ENCODE results near the gene SLC25A39. TPM values are rescaled to one million over a fixed set of nuclear protein-coding genes. Genes with fewer than 3 reads are reported as not detected.

Gene SLC25A39
- total and polyA plus RNA-seq, 2 of the 13 experiments (the other 11 are each of a cell fraction or from before 2014, with no cell fraction given): 144 to 151 TPM

DNA sequence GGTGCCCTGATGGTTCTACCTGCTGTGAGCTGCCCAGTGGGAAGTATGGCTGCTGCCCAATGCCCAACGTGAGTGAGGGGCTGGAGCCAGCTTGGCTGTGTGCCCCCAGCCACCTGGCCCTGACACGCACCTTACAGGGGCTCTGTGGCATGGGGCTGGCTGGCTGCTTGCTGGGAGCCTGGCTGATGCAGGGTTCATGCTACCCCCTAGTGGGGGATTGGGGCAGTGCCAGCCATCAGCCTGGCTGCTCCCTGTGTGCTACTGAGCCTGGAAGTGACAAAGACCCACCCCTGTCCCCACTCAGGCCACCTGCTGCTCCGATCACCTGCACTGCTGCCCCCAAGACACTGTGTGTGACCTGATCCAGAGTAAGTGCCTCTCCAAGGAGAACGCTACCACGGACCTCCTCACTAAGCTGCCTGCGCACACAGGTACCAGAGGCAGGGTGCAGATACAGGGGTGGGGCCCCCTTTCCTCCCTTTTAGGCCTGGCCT lies 26.2 kb upstream of the SLC25A39 start (continued):
- TF ChIP-seq, protein P1, sequence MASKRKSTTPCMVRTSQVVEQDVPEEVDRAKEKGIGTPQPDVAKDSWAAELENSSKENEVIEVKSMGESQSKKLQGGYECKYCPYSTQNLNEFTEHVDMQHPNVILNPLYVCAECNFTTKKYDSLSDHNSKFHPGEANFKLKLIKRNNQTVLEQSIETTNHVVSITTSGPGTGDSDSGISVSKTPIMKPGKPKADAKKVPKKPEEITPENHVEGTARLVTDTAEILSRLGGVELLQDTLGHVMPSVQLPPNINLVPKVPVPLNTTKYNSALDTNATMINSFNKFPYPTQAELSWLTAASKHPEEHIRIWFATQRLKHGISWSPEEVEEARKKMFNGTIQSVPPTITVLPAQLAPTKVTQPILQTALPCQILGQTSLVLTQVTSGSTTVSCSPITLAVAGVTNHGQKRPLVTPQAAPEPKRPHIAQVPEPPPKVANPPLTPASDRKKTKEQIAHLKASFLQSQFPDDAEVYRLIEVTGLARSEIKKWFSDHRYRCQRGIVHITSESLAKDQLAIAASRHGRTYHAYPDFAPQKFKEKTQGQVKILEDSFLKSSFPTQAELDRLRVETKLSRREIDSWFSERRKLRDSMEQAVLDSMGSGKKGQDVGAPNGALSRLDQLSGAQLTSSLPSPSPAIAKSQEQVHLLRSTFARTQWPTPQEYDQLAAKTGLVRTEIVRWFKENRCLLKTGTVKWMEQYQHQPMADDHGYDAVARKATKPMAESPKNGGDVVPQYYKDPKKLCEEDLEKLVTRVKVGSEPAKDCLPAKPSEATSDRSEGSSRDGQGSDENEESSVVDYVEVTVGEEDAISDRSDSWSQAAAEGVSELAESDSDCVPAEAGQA (IDR thresholded peaks at IDR 0.05; ENCODE audit: low read depth): no peak
- TF ChIP-seq, protein P1 (CRISPR knock-in tag; IDR thresholded peaks at IDR 0.05; ENCODE audit: borderline replicate concordance): no peak
- 0 out of 2 replicates have a peak, but pooled peaks have one; percentile 47 for TF ChIP-seq TSC22D2 (CRISPR knock-in tag; IDR thresholded peaks at IDR 0.05; ENCODE audit: borderline replicate concordance)
- TF ChIP-seq, protein P2, sequence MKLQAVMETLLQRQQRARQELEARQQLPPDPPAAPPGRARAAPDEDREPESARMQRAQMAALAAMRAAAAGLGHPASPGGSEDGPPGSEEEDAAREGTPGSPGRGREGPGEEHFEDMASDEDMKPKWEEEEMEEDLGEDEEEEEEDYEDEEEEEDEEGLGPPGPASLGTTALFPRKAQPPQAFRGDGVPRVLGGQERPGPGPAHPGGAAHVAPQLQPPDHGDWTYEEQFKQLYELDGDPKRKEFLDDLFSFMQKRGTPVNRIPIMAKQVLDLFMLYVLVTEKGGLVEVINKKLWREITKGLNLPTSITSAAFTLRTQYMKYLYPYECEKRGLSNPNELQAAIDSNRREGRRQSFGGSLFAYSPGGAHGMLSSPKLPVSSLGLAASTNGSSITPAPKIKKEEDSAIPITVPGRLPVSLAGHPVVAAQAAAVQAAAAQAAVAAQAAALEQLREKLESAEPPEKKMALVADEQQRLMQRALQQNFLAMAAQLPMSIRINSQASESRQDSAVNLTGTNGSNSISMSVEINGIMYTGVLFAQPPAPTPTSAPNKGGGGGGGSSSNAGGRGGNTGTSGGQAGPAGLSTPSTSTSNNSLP (IDR thresholded peaks at IDR 0.05; ENCODE audit: low read depth, low read length): 0 out of 2 replicates have a peak, but pooled peaks have one; percentile 18
- TF ChIP-seq, protein P3, sequence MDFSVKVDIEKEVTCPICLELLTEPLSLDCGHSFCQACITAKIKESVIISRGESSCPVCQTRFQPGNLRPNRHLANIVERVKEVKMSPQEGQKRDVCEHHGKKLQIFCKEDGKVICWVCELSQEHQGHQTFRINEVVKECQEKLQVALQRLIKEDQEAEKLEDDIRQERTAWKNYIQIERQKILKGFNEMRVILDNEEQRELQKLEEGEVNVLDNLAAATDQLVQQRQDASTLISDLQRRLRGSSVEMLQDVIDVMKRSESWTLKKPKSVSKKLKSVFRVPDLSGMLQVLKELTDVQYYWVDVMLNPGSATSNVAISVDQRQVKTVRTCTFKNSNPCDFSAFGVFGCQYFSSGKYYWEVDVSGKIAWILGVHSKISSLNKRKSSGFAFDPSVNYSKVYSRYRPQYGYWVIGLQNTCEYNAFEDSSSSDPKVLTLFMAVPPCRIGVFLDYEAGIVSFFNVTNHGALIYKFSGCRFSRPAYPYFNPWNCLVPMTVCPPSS (IDR thresholded peaks at IDR 0.05): no peak
- TF ChIP-seq ZFP1 (CRISPR knock-in tag; IDR thresholded peaks at IDR 0.05): no peak
- TF ChIP-seq ZSCAN30 (CRISPR knock-in tag; IDR thresholded peaks at IDR 0.05): no peak
- TF ChIP-seq CHD4 (IDR thresholded peaks at IDR 0.05; ENCODE audit: borderline replicate concordance, low read length): no peak
- no peak for TF ChIP-seq NKX3-1 (CRISPR knock-in tag; IDR thresholded peaks at IDR 0.05)
- TF ChIP-seq, protein P4, sequence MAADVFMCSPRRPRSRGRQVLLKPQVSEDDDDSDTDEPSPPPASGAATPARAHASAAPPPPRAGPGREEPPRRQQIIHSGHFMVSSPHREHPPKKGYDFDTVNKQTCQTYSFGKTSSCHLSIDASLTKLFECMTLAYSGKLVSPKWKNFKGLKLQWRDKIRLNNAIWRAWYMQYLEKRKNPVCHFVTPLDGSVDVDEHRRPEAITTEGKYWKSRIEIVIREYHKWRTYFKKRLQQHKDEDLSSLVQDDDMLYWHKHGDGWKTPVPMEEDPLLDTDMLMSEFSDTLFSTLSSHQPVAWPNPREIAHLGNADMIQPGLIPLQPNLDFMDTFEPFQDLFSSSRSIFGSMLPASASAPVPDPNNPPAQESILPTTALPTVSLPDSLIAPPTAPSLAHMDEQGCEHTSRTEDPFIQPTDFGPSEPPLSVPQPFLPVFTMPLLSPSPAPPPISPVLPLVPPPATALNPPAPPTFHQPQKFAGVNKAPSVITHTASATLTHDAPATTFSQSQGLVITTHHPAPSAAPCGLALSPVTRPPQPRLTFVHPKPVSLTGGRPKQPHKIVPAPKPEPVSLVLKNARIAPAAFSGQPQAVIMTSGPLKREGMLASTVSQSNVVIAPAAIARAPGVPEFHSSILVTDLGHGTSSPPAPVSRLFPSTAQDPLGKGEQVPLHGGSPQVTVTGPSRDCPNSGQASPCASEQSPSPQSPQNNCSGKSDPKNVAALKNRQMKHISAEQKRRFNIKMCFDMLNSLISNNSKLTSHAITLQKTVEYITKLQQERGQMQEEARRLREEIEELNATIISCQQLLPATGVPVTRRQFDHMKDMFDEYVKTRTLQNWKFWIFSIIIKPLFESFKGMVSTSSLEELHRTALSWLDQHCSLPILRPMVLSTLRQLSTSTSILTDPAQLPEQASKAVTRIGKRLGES (CRISPR knock-in tag; IDR thresholded peaks at IDR 0.05; ENCODE audit: borderline replicate concordance): no peak
- no peak for TF ChIP-seq ZNF546 (CRISPR knock-in tag; conservative IDR thresholded peaks at IDR 0.05)
- no peak for TF ChIP-seq MBNL3 (CRISPR knock-in tag; conservative IDR thresholded peaks at IDR 0.05)
- TF ChIP-seq CC2D1A (CRISPR knock-in tag; IDR thresholded peaks at IDR 0.05): no peak
- no peak for TF ChIP-seq SRSF1 (optimal IDR thresholded peaks at IDR 0.05; ENCODE audit: low read depth, low read length)
- TF ChIP-seq, protein P5, sequence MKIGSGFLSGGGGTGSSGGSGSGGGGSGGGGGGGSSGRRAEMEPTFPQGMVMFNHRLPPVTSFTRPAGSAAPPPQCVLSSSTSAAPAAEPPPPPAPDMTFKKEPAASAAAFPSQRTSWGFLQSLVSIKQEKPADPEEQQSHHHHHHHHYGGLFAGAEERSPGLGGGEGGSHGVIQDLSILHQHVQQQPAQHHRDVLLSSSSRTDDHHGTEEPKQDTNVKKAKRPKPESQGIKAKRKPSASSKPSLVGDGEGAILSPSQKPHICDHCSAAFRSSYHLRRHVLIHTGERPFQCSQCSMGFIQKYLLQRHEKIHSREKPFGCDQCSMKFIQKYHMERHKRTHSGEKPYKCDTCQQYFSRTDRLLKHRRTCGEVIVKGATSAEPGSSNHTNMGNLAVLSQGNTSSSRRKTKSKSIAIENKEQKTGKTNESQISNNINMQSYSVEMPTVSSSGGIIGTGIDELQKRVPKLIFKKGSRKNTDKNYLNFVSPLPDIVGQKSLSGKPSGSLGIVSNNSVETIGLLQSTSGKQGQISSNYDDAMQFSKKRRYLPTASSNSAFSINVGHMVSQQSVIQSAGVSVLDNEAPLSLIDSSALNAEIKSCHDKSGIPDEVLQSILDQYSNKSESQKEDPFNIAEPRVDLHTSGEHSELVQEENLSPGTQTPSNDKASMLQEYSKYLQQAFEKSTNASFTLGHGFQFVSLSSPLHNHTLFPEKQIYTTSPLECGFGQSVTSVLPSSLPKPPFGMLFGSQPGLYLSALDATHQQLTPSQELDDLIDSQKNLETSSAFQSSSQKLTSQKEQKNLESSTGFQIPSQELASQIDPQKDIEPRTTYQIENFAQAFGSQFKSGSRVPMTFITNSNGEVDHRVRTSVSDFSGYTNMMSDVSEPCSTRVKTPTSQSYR (CRISPR knock-in tag; IDR thresholded peaks at IDR 0.05; ENCODE audit: borderline replicate concordance): no peak
